Activated CD8-positive, alpha-beta memory T cell treated with anti-CD3 and anti-CD28 coated beads for 4 hours (primary cell): Measurements from ENCODE around the gene RMDN2.
A peak's percentile ranks its signal among the peaks of the same experiment; 100 is the strongest.

Experiments used
- DNase-seq, 2 donors: peaks; one replicate each; pipeline ENCODE4 v3.0.0-alpha.2; 2020; ENCODE audit warnings: low read depth in 2 of 2

RMDN2 gene, protein sequence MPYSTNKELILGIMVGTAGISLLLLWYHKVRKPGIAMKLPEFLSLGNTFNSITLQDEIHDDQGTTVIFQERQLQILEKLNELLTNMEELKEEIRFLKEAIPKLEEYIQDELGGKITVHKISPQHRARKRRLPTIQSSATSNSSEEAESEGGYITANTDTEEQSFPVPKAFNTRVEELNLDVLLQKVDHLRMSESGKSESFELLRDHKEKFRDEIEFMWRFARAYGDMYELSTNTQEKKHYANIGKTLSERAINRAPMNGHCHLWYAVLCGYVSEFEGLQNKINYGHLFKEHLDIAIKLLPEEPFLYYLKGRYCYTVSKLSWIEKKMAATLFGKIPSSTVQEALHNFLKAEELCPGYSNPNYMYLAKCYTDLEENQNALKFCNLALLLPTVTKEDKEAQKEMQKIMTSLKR

GRCh38 chr2:37925063-37925897 lies at the start of gene RMDN2:
TSS of gene RMDN2 (plus strand) at chr2:37925287. CDS start at chr2:37929278, 3,991 bp downstream.
- peak; percentile 59 to 67 for DNase-seq

DNA sequence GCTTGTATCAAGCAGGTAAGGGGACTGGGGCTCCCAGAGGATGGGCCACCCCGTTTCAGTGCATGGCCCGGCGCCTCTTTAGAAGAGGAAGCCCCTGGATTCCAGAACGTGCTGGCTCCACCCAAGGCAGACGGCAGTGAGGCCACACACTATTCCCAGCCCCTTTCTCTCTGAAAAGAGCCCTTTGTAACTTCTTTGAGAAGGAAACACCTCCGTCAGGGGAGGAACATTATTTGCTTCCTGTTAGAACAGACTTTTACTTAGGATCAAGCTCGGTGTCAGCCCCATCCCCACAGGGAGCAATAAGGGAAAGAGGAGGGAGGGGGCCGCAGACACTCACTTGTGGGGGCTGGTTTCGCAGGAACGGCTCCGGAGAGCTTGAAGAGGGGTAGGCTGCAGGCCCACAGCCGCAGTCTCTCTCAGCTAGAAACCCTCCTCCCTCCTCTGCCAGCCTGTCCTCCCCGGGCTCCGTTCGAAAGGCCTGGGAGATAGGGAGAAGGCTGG lies 49.6 kb upstream of the RMDN2 start:
- no peak for DNase-seq

DNA sequence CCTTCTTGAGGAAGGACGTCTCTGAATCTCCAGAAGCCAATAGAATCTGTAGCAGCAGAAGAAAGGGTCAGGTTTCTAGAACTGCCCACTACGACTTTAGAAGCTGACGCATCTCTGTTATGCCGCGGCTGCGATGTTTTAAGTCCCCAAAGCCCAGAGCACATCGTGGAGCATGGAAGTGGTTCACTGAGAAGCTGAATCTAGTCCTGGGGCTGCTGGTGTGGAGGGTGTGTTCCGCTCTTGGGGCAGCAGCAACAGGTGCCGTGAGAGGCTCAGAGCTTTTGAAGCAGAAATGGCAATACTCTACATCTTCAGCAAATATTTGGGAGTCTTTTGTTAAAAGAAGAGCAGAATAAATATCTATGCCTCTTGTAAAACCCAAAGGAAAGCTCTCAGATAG lies 48.9 kb upstream of the RMDN2 start:
- DNase-seq = no peak

GRCh38 chr2:37877457-37878315 lies 47.4 kb upstream of the RMDN2 start:
- no peak for DNase-seq

DNA sequence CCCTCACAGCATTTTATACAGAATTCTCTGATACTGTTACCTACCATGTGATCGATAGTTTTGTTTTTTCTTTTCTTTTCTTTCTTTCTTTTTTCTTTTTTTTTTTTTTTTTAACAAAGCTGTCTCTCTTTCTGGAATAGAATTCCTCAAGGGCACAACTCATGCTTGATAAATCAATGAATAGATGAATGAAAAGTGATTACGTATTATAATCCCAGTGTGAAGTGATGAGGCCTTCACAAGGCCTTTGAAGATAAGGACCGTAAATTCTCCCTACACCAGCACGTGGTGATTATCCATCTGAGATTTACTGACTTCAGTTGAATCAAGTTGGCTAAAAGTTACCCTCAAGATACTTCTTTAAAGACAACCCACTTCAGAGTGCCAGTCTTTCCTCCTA lies 46.6 kb upstream of the RMDN2 start:
- no peak for DNase-seq

DNA sequence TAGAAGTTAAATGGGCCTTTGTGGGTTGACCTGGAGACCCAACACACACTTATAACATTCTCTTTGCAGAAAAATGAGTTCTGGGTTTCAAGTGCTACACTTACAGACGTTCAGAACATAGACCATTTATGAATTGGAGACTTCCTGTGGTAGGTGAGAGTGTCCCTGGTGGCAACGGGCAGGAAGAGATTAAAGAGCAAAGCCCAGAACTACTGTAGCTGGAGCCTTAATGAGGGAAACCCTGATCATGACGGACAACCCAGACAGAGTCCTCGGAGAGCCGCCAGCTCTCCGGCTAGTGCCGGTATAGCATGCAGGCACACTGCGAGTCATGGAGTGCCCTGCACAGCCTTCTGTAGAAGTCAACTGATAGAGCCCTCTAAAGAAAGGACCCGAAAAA lies 44.5 kb upstream of the RMDN2 start:
- DNase-seq = no peak

- no peak for DNase-seq
Measured at GRCh38 chr2:37881397-37881796, 43.7 kb upstream of the RMDN2 start.

GRCh38 chr2:37882036-37882435 lies 43.1 kb upstream of the RMDN2 start:
- DNase-seq = no peak

DNA sequence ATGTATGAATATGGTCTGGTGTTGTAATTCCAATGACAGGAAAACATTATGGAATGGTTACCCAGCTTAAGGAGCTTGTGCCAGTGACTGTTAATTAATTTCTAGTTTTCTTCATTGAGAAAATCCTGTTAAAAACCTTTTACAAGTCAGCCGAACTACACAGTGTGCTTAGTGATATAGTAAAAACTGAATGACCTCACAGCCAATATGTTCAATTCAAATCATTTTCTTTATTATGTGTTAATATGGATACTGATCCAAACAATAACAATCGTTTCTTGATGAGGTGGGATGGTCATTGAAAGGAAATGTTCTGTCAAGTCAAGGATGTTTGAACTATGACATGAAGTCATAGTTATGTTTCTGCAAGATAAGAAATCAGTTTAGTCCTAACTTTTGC lies 41.6 kb upstream of the RMDN2 start:
- DNase-seq = no peak

DNA sequence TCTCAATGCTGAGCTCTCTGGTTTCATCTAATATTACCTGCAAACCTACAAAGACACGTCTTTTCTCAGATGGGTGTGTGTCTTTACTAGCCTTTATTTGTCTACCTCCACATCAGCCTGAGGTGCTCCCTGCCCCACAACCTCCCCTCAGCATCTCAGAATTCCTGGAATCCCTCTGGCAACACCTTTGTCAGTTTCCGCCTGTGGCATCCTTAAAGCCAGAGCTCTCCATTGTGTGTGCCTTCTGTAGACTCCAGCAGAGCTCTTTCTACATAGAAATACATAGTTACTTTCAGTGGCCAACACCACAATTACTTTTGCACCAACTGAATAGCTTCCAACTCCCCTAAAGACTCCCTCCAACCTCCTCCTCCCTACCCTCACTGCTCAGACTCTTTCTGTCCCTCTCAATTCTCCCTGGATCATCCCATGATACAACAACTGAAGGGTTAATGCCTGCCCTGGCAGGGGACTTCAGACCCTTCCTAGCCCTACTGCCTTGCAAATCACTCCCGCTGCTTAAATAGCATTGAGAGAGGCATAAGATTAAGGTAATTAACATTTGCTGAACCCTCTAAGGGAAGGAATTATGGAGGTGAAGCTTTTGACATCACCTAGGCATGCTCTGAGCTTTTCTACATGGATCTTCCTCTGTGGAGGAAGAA lies 39.6 kb upstream of the RMDN2 start:
- DNase-seq = no peak

- DNase-seq = no peak
Measured at GRCh38 chr2:37886745-37887144, 38.3 kb upstream of the RMDN2 start.

DNA sequence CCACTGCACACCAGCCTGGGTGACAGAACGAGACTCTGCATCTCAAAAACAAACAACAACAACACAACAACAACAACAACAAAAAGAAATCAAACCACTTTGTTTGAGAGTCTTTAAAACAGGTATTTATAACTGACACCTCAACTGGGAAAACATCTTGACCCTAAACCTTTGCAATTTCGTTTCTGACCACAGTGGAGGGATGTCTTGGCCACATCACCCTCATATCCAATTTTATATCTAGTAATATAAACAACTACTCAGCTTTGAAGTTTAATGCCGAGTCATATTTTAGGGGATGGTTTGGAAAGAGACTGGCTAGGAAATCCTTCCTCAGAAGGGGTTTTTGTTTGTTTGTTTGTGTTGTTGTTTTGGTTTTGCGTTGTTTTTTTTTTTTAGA lies 37.8 kb upstream of the RMDN2 start:
- DNase-seq = no peak

DNA sequence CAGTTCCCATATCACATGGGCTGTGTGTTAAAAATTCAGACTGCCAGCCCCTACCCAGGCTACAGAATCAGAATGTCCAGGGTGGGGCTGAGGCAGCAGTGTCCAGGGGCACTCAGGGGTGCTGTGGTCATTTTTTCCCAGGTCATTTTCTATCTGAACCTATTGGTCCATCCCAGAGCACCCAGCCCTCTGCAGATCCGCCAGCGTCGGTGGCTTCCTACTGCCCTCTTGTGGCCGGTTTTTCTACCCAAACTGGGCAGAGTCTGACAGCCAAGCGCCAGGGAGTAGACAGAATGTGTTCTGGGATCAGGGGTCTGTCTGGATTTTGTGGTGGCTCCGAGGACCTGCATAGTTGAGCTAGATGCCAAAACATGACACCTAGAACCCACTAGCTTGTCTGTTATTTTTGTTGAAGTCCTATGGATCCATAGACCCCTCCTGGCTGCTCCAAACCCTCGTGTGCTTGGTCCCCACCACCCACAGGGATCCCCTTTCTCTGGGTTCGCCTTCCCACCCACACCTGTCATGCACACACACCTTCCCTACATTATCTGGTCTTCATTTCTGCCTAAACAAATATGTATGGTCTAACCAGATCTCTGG lies 34.1 kb upstream of the RMDN2 start:
- DNase-seq = peak; percentile 31 to 38

DNA sequence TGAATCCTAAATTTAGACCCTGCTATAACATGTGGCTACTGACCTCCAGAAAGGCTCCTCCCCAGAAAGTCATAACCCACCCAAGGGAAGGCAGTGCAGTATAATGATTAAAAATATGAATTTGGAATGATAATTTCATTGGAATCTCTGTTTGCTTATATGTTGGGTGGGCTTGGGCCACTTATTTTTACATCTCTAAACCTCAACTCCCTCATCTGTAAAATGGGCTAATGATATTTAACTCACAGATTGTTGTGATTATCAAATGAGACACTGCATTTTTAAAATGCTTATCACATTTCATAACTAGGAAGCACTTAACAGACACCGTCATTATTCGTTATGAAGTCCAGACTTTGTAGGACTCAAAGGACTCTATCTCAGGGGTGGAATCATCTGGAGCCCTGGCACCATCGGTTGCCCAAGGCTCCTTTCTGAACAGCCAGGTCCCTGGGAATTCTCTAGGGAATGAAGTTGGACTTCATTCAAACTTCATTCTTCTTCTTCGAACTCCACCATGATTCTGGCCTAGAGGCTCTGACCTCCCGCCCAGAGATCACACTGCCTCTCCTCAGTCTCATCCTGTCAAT lies 33.1 kb upstream of the RMDN2 start:
- DNase-seq = no peak

DNA sequence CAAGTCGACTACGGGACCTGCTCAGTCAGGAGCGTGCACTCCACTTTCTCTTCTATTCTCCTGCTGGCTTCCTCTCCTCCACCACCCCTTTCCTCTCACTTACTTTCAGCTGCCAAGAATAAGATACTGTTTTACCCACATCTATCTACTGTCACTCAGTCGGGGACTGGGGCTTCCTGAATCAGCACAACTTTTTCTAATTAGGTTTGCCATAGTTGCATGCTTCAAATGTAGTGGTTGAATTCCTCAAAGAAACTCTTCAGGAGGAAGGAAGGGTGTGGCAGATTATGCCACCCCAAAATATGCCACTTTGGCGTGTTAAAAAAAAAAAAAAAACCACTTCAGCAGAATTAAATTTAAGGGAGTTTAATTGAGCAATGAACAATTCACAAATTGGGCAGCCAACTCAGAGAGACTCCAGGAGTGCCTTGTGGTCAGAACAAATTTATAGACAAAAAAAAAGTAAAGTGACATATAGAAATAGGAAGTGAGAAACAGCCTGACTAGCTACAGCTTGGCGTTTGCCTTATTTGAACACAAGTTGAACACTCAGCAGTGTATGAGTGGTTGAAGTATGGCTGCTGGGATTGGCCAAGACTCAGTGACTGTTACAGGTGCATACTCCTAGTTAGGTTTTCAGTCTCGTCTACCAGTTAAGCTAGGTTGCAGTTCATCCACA lies 32.5 kb upstream of the RMDN2 start:
- no peak for DNase-seq

GRCh38 chr2:37893327-37893726 lies 31.8 kb upstream of the RMDN2 start:
- DNase-seq = no peak

DNA sequence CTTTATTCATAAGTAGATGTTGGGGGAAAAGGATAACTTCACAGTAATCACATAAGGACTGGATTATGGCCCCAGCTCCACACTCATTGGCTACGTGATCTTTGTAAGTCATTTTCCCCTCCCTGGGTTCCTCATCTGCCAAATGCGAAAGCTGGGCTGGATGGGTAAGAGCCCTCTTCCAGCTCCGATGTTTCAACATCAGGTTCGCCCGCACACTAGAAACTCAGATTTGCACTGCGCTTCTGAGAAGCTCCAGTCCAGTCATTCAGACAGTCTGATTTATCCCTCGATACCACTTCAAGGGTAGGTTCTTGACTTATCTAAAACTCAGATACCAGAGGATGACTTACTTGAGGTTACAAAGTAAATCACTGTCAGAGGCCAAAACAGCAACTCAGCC lies 31.0 kb upstream of the RMDN2 start:
- no peak for DNase-seq

DNA sequence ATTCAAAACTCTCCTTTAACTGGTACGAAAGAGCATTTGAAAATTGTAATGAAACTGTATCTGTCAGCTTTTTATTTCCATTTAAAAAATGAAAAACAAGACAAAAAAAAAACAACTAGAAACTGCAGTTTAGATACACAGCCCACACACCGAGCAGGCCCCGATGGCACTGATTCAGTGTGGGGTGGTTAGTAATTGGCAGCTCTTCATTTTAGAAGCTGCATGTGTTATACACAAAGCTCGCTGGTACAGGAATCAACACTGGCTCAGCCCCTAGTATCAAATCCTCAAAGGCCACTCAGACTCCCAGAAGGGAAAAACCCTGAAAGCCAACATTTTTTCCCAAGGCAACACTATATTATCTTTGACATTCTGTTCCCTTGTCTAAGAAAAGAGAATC lies 30.5 kb upstream of the RMDN2 start:
- DNase-seq = no peak

DNA sequence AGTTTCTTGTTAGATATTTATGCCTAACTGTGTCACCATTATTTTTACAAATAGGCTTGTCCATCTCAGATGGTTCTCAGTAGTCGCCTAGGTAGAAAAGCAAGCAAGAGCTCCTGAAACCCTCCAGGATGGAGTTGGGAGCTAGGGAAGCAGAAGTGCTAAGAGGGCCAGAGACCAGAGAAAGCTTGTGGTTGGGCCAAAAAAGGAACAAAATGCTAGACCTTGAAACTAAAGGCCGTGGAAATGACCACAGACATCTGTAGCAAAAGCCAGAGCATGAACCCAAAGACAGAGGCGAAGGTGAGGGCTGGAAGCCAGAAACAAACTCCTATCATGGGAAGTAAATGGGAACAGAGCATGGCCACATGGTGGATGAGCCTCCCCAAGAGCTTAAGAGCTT lies 29.9 kb upstream of the RMDN2 start:
- no peak for DNase-seq

DNA sequence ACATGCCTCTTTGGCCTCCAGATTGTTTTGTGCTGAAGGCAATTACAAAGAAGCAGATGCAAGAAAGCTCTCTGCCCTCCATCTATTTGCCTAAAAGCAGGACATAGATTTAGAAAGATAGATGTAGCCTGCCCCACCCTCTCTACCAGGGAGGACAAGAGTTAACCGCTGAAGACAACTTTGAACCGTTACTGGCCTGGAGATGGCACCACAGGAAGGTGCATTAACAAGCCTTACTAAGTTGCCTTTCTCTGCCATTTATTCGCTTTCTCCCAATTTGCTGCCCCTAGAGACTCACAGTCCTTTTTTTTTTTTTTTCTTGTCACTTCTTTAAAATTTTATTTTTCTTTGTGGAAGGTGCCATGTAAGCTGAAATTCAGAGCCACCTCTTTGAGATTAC lies 28.8 kb upstream of the RMDN2 start:
- no peak for DNase-seq
